GM18511 (cell line): Measurements from ENCODE around the gene PPIA.
"Not testable (repeated sequence)": the region's sequence is repeated elsewhere in the genome, so short reads cannot be mapped to it uniquely, and the experiment has no call there.

Source experiments
- ATAC-seq: cut with Tn5 transposase; IDR thresholded peaks from one replicate; pipeline ENCODE4 v1.9.1; 2021; ENCODE audit warnings: mild to moderate bottlenecking, moderate library complexity; ENCODE audit not compliant: unreplicated experiment

The PPIA gene

DNA sequence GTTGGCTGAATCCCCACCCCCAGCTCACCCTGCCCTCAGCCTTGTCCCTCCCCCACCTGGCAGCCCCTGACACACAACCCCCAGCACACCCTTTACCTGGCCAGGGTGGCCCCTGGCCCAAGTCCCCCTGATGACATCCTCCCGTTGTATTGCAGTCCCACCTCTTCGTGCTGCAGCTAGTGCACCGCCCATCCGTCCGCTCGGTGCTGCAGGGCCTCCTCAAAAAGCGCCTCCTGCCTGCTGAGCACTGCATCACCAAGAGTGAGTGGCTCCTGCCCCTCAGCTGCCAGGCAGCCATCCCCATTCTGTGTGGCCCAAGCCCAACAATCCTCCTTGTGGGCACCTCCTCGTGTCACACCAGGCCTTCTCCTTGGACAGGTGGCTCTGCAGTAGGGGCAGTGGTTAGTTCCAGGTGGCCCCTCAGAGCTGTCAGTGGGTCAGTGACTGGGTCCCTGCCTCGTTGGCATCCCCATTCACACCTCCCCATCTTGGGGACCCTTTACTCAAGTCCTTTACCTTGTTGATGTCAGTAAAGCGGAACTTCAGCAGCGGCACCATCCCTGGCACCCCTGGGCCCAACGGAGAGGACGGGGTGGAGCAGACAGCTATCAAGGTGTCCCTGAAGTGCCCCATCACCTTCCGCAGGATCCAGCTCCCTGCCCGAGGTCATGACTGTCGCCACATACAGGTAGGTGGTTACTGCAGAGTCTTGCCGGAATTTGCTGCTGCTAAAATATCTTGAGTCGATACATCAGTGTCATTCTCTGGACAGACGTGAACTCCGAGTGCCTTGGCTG is 33.6 kb upstream of the PPIA start:
- ATAC-seq: no peak

DNA sequence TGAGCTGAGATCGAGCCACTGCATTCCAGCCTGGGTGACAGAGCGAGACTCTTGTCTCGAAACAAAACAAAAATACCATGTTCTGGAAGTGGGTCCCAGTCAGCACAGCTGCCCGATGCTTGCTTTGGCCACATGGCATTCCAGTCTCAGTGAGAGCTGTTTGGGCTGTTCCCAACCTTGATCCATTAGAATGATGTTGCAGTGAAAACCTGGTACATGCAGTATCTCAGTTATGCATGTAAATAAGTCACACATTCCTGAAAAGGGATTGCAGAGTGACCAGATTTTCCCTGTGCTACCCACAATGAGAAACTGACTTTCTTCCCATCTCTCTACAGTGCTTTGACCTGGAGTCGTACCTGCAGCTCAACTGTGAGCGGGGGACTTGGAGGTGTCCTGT is 32.4 kb upstream of the PPIA start:
- ATAC-seq: no peak

DNA sequence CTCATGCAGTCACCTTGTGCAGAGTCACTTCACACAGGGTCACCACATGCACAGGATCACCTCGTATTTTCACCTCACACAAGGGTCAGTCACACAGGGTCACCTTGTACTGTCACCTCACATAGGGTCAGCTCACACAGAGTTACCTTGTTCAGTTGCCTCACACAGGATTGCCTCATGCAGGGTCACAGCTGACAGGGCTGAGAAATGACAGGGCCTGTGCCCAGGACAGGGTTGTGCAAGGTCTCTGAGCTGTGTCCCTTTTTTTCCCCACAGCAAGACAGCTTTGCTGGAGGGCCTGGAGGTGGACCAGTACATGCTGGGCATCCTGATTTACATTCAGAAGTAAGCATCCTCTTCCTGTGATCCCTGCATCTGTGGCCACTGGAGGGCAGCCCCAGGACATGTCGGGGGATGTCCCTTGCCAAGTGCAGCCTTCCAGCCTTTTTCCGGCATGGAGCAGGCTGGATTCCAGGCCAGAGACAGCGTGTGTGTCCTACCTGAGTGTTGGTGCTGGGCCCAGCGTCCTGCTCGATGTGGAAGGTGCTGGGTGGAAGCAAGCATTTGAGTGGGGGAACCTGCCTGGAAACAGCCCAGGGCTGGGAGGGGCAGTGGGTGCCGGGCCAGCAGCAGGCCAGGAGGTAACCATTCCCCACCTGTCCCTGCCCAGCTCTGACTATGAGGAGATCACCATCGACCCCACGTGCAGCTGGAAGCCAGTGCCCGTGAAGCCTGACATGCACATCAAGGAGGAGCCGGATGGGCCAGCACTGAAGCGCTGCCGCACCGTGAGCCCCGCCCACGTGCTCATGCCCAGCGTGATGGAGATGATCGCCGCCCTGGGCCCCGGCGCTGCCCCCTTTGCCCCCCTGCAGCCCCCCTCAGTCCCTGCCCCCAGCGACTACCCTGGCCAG is 31.6 kb upstream of the PPIA start:
- ATAC-seq: no peak

DNA sequence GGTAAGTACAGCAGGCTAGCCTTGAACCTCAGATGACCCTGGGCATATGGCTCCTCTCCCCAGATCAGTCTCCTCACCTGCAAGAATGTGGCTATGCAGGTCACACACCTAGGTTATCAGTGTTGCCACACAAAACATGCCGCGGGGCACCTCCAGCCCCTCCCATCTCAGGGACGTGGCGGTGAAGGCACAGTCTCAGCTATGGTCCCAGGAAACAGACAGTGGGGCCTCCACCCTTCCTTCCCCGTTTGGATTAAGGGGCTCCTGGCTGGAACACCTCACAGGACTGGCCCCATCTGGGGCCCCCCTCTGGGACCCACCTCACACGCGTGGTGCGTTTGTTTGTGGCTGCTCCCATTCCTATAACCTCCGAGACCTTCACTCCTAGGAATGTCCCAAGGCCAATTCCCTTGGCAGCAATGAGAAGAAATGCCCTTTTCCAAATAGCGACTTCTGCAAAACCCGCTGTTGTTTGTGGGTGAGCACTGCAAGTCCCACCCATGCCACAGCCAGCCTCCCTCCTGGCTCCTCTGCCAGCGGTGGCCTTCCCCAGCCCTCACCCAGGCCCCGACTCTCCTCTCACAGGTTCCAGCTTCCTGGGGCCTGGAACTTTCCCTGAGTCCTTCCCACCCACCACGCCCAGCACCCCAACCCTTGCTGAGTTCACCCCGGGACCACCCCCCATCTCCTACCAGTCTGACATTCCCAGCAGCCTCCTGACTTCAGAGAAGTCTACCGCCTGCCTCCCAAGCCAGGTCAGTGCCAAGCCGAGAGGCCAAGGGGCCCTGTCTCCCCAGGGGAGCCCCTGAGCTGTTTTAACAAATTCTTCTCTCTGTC is 30.7 kb upstream of the PPIA start:
- no peak for ATAC-seq

DNA sequence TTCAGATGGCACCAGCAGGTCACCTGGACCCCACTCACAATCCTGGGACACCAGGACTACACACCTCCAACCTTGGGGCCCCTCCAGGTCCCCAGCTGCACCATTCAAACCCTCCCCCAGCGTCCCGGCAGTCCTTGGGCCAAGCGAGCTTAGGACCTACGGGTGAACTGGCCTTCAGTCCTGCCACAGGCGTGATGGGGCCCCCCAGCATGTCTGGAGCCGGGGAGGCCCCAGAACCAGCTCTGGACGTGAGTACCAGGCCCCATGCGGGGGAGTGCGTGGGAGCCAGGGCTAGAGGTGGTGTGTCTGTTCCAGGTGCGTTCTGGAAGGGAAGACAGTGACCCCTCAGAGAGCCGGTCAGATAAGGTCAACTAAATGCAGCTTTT is 30.1 kb upstream of the PPIA start:
- ATAC-seq: no peak

DNA sequence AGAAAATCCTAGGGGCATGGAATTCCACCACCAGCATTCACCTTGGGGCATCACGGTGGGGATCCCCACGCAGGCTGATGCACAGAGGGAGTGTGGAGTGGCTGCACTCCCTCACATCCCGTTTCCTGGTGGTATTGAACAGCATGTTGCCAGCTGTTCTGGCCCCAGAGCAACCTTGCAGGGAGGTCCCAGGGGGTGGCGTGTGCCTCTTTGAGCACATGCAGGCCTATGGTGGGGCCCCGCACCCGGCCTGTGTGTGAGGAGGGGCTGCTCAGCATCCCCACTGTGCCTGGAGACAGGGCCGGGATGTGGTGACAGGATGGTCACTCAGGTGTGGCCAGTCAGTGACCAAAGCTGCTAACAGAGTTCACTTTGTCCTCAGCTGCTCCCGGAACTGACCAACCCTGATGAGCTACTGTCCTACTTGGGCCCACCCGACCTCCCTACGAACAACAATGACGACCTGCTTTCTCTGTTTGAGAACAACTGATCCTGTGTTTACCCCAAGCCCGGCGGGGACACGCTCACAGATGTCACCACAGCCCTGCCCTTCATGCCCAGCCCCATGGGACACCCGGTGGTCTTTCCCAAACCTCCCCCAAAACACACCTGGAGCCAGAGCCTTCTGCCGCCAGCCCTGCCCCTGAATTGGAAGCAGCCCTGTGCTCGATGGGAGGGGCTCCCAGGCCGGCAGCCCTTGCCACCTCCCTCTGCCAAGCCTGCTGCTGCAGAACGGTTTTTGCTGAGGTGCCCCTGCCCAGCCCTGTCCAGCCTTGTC is 29.2 kb upstream of the PPIA start:
- ATAC-seq: no peak

DNA sequence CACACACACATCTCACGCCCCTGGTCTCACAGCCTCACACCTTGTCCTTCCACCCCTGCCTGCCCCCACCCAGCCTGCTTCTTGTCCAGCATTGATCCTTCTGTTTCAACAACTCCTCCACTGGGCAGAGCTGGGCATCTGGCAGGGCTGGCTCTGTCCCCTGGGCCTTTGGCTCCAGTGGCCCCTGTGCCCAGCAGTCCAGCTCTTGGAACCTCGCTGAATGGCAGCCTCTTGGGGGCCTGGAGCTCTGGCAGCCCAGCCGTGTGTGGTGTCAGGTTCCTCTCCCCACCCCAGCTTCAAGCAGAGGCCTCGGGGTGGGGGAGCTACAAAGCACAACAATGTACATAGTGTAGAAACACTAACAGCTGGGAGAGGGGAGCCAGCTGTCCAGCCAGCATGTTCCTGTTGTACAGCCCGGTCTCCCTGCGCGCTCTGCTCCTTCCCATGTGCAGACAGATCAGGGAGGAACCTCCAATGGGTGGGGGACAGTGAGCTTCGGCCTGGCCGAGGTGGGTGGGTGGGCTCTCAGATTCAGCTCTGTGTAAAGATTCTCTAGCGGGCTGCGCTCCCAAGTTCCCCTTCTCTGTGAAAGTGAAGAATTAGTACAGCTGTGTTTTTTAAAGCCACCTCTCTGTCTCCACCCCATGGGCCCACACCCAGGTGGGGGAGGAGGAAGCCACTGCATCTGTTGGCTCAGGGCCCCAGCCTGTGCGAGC is 28.4 kb upstream of the PPIA start:
- ATAC-seq: peak; percentile 44

DNA sequence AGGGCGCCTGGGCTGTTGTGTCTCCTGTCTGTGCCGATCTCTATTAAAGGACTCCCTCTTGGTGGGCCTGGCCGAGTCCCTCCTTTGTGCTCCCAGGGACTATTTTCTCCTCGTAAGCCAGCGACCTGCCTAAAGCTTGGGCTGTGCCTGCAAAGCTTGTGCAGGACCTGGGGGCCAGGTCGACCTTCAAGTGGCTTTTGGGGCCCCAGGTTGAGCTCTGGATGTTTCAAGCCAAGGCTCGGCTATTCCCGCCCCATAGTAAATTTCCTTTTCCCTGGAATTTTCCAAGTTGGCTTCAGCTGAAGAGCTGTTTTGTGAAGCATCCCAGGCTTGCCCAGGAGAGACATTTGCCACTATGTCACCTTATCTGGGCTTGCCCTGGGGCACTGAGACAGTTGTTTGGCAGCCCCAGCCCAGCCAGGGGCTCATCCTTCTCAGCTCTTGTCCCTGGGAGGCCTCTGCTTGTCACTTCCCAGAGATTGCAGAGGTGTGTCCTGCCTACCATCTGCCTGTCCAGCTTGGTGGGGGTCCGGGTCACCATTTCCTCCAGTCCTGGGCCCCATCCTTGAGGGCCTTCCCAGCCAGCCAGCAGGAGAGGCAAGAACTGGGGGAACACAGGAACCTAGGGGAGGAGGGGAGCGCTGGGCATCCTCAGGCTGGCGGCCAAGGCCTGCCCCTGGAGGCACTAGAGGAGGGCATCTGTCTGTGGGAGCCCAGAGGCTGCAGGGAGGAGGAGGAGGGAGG is 27.7 kb upstream of the PPIA start:
- ATAC-seq: no peak

DNA sequence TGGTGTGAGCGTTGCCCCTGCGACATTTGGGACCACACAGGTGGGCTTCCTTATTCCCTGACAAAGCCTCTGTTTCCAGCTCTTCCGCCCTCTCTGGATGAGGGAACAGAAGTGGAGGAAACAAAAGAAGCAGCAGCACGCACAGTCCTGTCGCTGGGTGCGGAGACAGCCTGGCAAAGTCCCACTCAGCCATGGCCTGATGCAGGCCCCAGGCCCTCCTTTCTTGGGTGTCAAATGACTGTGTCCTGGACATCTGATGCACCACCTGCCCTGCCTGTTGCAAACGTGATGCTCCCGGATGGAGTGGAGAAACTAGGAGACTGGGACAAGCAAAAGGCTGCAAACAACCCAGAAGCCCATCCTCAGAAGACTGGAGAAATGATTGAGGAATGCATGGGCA is 27.1 kb upstream of the PPIA start:
- ATAC-seq: peak; percentile 9

DNA sequence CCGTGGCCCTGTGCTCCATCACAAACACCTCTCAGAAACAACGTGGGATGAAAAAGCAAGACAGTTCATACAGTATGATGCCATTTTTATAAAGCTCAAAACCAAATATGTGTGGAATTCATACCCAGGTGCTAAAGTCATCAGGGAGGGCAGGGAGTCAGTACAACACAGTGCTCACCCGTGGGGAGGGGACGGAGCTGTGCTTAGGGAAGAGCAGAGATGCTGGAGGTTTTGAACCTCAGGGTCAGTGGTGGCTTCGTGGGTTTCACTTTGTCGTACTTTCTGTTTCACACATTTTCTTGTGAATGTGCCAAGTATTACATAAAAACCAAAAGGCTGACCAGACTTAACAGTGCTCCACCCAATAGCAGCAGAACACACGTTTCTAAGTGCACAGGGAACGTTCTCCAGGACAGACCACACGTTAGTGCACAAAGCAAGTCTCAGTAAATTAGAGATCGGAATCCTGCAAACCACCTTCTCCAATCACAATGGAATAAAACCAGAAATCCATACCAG is 26.6 kb upstream of the PPIA start:
- peak; percentile 78 for ATAC-seq

DNA sequence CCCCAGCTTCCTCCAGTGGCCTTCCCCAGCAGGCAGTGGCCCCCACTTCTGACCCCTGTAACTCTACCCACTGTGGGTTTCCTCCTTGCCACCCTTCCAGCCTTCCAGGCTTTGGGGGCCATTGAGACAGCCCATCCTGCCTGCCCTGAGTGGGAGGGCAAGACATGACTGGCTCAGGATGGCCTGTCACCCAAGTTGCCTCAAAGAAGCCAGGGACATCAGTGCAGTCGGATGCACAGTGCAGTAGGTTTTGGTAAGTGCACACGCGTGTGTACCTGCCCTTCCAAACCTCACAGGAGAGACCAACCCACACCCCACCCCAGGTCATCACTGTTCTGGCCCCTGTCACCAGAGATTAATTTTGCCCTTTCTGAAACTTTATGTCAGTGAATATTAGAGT is 25.1 kb upstream of the PPIA start:
- no peak for ATAC-seq

DNA sequence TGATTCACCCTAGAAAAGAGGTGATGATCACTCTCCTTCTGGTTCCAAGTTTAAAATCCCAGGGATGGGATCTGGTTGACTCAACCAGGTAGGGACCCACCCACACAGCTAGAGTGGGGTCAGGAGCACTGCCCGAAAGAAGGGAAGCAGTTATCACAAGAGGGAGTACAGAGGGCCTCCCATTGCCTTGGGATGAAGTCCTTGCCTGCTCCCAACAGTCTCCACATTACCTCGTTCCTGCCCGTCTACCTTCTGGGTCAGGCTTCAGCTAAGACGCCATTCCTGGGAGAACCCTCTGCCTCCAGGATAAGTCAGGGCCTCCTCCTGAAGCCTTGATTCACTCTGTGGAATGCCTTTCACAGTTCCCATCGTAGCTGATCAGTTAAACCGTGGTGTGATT is 24.0 kb upstream of the PPIA start:
- no peak for ATAC-seq

DNA sequence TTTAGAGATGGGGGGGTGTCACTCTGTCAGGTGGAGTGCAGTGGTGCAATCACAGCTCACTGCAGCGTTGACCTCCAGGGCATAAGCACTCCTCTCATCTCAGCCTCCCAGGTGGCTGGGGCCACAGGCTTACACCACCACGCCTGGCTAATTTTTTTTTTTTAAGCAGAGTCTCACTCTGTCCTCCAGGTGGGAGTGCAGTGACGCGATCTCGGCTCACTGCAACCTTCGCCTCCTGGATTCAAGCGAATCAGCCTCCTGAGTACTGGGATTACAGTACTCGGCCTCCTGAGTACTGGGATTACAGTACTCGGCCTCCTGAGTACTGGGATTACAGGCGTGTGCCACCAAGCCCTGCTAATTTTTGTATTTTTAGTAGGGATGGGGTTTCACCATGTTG is 23.6 kb upstream of the PPIA start:
- ATAC-seq: no peak

DNA sequence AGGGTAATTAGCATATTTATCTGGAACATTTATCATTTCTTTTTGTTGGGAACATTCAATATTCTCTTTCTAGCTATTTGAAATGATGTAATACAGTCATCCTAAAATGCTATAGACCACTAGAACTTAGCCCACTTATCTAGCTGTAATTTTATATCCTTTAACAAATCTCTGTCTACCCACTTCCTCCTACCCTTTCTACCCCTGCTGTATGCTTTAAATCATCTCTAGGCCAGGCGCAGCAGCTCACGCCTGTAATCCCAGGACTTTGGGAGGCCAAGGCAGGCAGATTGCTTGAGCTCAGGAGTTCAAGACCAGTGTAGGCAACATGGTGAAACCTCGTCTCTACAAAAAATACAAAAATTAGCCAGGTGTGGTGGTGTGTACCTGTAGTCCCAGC is 22.0 kb upstream of the PPIA start:
- not testable (repeated sequence) for ATAC-seq

DNA sequence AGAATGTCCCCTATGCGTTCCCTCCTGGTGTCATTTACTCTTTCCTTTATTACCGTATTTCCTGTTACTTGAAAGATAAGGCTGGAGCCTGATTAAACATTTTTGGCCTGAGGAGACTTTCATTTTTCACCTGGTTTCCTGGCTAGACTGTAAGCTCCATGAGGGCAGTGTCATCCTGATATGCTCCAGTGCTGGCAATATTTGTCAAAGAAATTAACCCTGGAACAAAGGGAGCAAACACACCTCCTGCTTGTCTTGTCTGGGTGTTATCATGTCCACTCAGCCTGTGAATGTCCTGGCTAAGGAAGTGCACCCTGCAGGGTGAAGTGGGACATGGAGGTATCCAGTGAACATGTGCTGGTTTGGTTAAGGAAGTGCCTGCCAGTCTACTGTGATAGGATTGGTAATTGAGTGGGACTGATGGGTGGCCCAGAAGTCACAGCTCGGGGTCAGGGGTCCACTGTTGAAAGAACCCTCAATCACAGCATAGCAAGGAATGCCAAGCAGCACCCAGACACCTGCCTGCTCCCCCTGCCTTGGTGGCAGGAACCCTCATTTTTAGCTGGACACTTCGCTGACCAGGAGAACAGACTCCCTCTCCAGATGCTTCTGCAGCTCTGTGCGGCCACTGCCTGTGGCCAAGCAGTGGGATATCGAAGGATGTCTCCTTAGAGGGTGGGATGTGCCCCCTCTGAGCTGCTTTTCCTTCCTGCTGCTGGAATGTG is 20.9 kb upstream of the PPIA start:
- ATAC-seq: no peak

DNA sequence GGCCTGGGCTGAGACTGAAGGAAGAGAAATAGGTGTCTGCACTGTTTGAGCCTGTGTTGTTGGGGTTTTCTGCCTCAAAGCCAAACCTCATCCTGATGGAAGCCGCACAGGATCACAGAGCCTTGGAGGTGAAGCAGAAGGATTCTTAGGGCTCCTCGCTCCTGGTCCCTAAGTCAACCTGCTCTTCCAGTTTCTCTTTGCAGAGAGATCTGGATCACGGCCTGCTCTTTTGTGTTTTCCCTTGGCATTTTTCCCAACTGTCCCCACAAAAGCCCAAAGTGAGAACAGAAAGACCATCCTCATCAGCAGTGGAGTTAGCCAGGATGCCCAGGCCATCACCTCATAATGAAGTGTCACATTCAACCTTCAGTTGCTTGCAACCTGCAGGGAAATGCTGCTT is 20.3 kb upstream of the PPIA start:
- ATAC-seq: no peak

DNA sequence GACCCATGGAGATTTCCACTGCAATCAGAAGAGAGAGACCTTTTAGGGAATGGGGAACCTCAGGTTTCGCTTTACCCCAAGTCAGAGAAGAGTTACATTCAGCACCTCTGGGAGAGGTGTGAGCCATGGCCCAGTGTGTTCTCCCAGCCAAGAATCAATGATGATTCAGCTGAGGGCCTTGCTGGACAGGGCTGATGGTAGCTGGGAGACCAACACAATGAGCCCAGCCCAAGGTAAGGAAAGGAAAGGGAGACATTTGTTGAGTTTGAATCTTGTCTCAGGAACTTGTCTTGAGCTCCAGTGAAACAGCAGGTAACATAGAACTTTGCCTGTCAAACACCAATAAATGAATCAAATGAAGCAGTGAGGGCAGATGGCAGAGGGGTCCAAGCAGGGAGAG is 14.0 kb upstream of the PPIA start:
- ATAC-seq: no peak

DNA sequence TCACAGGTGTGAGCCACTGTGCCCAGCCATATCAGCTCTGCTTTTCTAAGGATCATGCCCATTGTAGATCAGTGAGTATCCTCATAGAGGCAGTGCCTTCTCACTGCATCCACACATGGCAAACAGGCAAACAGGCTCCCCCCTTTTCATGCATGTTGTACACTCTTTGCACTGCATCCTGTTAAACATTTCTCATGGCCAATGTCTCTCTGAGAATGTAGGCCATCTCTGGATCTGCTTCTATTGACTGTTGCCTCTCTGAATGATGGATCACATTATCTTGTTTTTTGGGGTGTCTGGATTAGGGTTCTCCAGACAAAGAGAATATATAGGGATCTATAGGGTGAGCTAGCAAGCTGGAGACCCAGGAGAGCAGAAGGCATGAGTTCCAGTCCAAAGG is 13.1 kb upstream of the PPIA start:
- ATAC-seq: no peak
